H9 (cell line): Measurements from ENCODE around the gene SLC49A4. TPM values are rescaled to one million over a fixed set of nuclear protein-coding genes. Genes with fewer than 3 reads are reported as not detected.

Source experiments
- DNase-seq: peaks from one replicate; pipeline ENCODE4 v3.0.0-alpha.2; 2017
- H2AFZ ChIP-seq: one replicate; pipeline ENCODE4 v1.6.1; 2013; ENCODE audit warnings: mild to moderate bottlenecking, low read length, control low read depth, moderate library complexity
- H2AK5ac ChIP-seq: 2 replicates; pipeline ENCODE4 v1.6.1; 2013; ENCODE audit warnings: low read length, control low read depth, mixed read lengths; ENCODE audit not compliant: insufficient read length
- H2BK120ac ChIP-seq: one replicate; pipeline ENCODE4 v1.6.1; 2013; ENCODE audit warnings: low read depth, mild to moderate bottlenecking, low read length, control low read depth, inconsistent platforms; ENCODE audit not compliant: poor library complexity, severe bottlenecking
- H2BK12ac ChIP-seq: 2 replicates; pipeline ENCODE4 v1.6.1; 2013; ENCODE audit warnings: low read length, control low read depth, mixed read lengths, low read depth; ENCODE audit not compliant: insufficient read length
- H2BK15ac ChIP-seq: 2 replicates; pipeline ENCODE4 v1.6.1; 2013; ENCODE audit warnings: low read depth, low read length, control low read depth
- H2BK20ac ChIP-seq: one replicate; pipeline ENCODE4 v1.6.1; 2013; ENCODE audit warnings: low read depth, mild to moderate bottlenecking, low read length, control low read depth, inconsistent platforms; ENCODE audit not compliant: poor library complexity, severe bottlenecking
- H2BK5ac ChIP-seq: 2 replicates; pipeline ENCODE4 v1.6.1; 2013; ENCODE audit warnings: low read length, control low read depth, mixed read lengths; ENCODE audit not compliant: insufficient read length
- H3K14ac ChIP-seq: 2 replicates; pipeline ENCODE4 v1.6.1; 2013; ENCODE audit warnings: low read length, control low read depth; ENCODE audit not compliant: insufficient read depth
- H3K18ac ChIP-seq: 2 replicates; pipeline ENCODE4 v1.6.1; 2013; ENCODE audit warnings: low read depth, mild to moderate bottlenecking, mixed read lengths, low read length, control low read depth; ENCODE audit not compliant: insufficient read length
- H3K23ac ChIP-seq: 2 replicates; pipeline ENCODE4 v1.6.1; 2013; ENCODE audit warnings: low read length, control low read depth, mixed read lengths, low read depth; ENCODE audit not compliant: insufficient read length
- H3K23me2 ChIP-seq: 2 replicates; pipeline ENCODE4 v1.6.1; 2013; ENCODE audit warnings: low read depth, mild to moderate bottlenecking, mixed read lengths, low read length, control low read depth; ENCODE audit not compliant: insufficient read length, poor library complexity, severe bottlenecking
- H3K27ac ChIP-seq: 2 replicates; pipeline ENCODE4 v1.5.1; 2013; ENCODE audit warnings: low read length, control low read depth, mixed read lengths, low read depth; ENCODE audit not compliant: insufficient read length
- H3K27me3 ChIP-seq: 2 replicates; pipeline ENCODE4 v1.6.1; 2013; ENCODE audit warnings: low read length, control low read depth, inconsistent platforms; ENCODE audit not compliant: insufficient read depth
- H3K4ac ChIP-seq: 2 replicates; pipeline ENCODE4 v1.6.1; 2013; ENCODE audit warnings: low read depth, mild to moderate bottlenecking, control low read depth, inconsistent platforms, low read length, moderate library complexity
- H3K4me1 ChIP-seq: 2 replicates; pipeline ENCODE4 v1.6.1; 2013; ENCODE audit warnings: low read length, control low read depth, inconsistent platforms; ENCODE audit not compliant: insufficient read depth
- H3K4me2 ChIP-seq: 2 replicates; pipeline ENCODE4 v1.6.1; 2013; ENCODE audit warnings: low read length, control low read depth, mixed read lengths; ENCODE audit not compliant: insufficient read length, insufficient read depth
- H3K56ac ChIP-seq: 2 replicates; pipeline ENCODE4 v1.6.1; 2013; ENCODE audit warnings: low read depth, mild to moderate bottlenecking, mixed read lengths, low read length, control low read depth; ENCODE audit not compliant: insufficient read length
- H3K79me1 ChIP-seq: 2 replicates; pipeline ENCODE4 v1.6.1; 2013; ENCODE audit warnings: low read depth, mild to moderate bottlenecking, moderate library complexity, low read length, control low read depth, inconsistent platforms; ENCODE audit not compliant: insufficient read depth, poor library complexity, severe bottlenecking
- H3K79me2 ChIP-seq: 2 replicates; pipeline ENCODE4 v1.6.1; 2013; ENCODE audit warnings: low read length, control low read depth, inconsistent platforms; ENCODE audit not compliant: insufficient read depth
- H3K9ac ChIP-seq: 2 replicates; pipeline ENCODE4 v1.6.1; 2013; ENCODE audit warnings: low read length, control low read depth, mixed read lengths; ENCODE audit not compliant: insufficient read length; ENCODE audit errors: extremely low read depth
- H3K9me3 ChIP-seq: one replicate; pipeline ENCODE4 v1.6.1; 2013; ENCODE audit warnings: low read depth, low read length, inconsistent platforms; ENCODE audit not compliant: control insufficient read depth
- H3T11ph ChIP-seq: one replicate; pipeline ENCODE4 v1.6.1; 2013; ENCODE audit warnings: mild to moderate bottlenecking, low read length, control low read depth, inconsistent platforms
- H4K20me1 ChIP-seq: one replicate; pipeline ENCODE4 v1.6.1; 2013; ENCODE audit not compliant: control insufficient read depth, insufficient read length, insufficient read depth
- H4K5ac ChIP-seq: 2 replicates; pipeline ENCODE4 v1.6.1; 2013; ENCODE audit warnings: low read depth, mild to moderate bottlenecking, mixed read lengths, low read length, control low read depth; ENCODE audit not compliant: insufficient read length
- H4K8ac ChIP-seq: replicated peaks from 2 replicates; pipeline ENCODE4 v1.6.1; 2013; ENCODE audit warnings: low read length, control low read depth, mixed read lengths, low read depth; ENCODE audit not compliant: insufficient read length
- H4K91ac ChIP-seq: 2 replicates; pipeline ENCODE4 v1.6.1; 2013; ENCODE audit warnings: low read depth, mild to moderate bottlenecking, moderate library complexity, mixed read lengths, low read length, control low read depth; ENCODE audit not compliant: insufficient read length
- H3K27ac Mint-ChIP-seq, 3 experiments: 2 replicates in 2 of 3; 3 replicates in 1 of 3; pipeline ENCODE4 v1.8.0; 2020 to 2021; ENCODE audit warnings: mixed read lengths in 3 of 3, mild to moderate bottlenecking in 1 of 3, moderate library complexity in 1 of 3
- H3K27me3 Mint-ChIP-seq: 2 replicates; pipeline ENCODE4 v1.8.0; 2021; ENCODE audit warnings: low read depth, mild to moderate bottlenecking, moderate library complexity, mixed read lengths
- H3K36me3 Mint-ChIP-seq, 3 experiments: 2 replicates in 2 of 3; 3 replicates in 1 of 3; pipeline ENCODE4 v1.8.0; 2020 to 2021; ENCODE audit warnings: low read depth in 3 of 3, mixed read lengths in 3 of 3; ENCODE audit not compliant: insufficient read depth in 1 of 3
- H3K4me1 Mint-ChIP-seq, 2 experiments: 2 replicates each; pipeline ENCODE4 v1.8.0; 2020; ENCODE audit warnings: mixed read lengths in 2 of 2
- H3K4me3 Mint-ChIP-seq, 2 experiments: 2 replicates in 1 of 2; 3 replicates in 1 of 2; pipeline ENCODE4 v1.8.0; 2020 to 2021; ENCODE audit warnings: mild to moderate bottlenecking in 2 of 2, mixed read lengths in 2 of 2, moderate library complexity in 1 of 2
- H3K9me3 Mint-ChIP-seq, 2 experiments: 2 replicates in 1 of 2; 3 replicates in 1 of 2; pipeline ENCODE4 v1.8.0; 2020; ENCODE audit warnings: mild to moderate bottlenecking in 2 of 2, mixed read lengths in 2 of 2, moderate library complexity in 1 of 2
- CTCF ChIP-seq: fragments of 200-600 bp; sonication (generic); conservative IDR thresholded peaks from 3 replicates; pipeline ENCODE4 v1.8.0; 2021; ENCODE audit warnings: antibody characterized with exemption, mild to moderate bottlenecking
- WGBS: extraction: QIAGEN DNeasy Blood & Tissue Kit; methylation state at CpG from one replicate; pipeline ENCODE4 v1.1.7; 2013; ENCODE audit warnings: missing lambda C conversion rate, low lambda C conversion rate, mixed read lengths; ENCODE audit not compliant: insufficient read length; ENCODE audit errors: extremely low coverage; 5-methylcytosine and 5-hydroxymethylcytosine counted together
- total RNA-seq: library from RNA; stranded (reverse); gene quantifications from 2 replicates; pipeline ENCODE4 v1.2.1, GENCODE V29; 2021

SLC49A4 gene
- total RNA-seq, 1 experiment from 2014 or later = 10.7 TPM

GRCh38 chr3:122898298-122898697 is 103.4 kb downstream of the SLC49A4 start:
- Histone ChIP-seq H3T11ph (no peak overlapping the region), H3K23me2 (no peaks in the 10 kb centered on the region), H3K56ac (no peak overlapping the region), H2AK5ac (no peak overlapping the region), H4K91ac (no peak overlapping the region), H3K14ac (no peak overlapping the region), H3K27me3 (no peaks in the 10 kb centered on the region), H4K5ac (no peak overlapping the region), H2BK20ac (no peak overlapping the region), H3K27ac (no peak overlapping the region), H4K8ac (no peak overlapping the region), H3K23ac (no peak overlapping the region), H3K4me1 (no peaks in the 10 kb centered on the region), H4K20me1 (no peaks in the 10 kb centered on the region), H2BK12ac (no peak overlapping the region), H3K9ac (no peak overlapping the region), H2AFZ (no peak overlapping the region), H3K79me1 (no peaks in the 10 kb centered on the region), H3K4me2 (no peak overlapping the region), H2BK15ac (no peak overlapping the region), H3K9me3 (no peaks in the 10 kb centered on the region), H3K18ac (no peak overlapping the region), H3K4ac (no peak overlapping the region), H3K79me2 (no peaks in the 10 kb centered on the region), H2BK120ac (no peak overlapping the region), H2BK5ac (no peak overlapping the region)
- WGBS = no CpG with 5 or more reads among the region's 4 CpGs
- TF ChIP-seq CTCF = no peak
- Mint-ChIP-seq H3K9me3 (no peaks in the 10 kb centered on the region), H3K4me3 (no peak overlapping the region), H3K4me1 (peaks cover 13 to 15% of the 10 kb centered on the region in 2 experiments), H3K27ac (no peak overlapping the region), H3K36me3 (no peaks in the 10 kb centered on the region), H3K27me3 (peaks cover 4% of the 10 kb centered on the region)
- DNase-seq = no peak
